ENCODE data around the gene KRTAP3-3. TPM values are rescaled to one million over a fixed set of nuclear protein-coding genes. Genes with fewer than 3 reads are reported as not detected.

The KRTAP3-3 gene
- total RNA-seq, 1 donor from 2014 or later, result not detected

DNA sequence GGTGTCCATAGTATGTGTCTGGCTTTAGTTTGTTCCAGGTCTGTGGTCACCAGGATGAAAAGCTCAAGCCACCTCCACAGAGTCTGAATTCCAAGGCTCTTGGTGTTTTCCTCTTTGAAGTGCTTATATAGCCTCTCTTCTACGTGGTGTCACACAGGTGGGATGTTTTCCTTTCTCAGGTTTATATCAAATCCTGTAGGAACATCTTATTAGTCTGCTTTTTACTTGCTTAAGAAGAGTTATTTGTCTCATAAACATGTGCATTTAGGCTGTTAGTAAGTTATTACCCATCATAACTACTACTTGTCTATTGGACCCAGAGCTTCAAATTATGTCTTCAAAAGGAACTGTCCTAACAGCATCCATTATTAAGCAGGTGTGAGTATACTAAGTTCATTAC, 27.1 kb downstream of the KRTAP3-3 start, which contains the start of gene KRT39:
KRT39 (minus strand) TSS at position 101 of the 400 bp plus-strand sequence; CDS start at position 9, 92 bp downstream.
- H3K27ac ChIP-seq, result no peak within 1 kb of the TSS
- no peaks in the 10 kb centered on the region for H3K9me3 ChIP-seq
- H3K4me1 ChIP-seq, result no peaks in the 10 kb centered on the region
- TF ChIP-seq, protein P1, sequence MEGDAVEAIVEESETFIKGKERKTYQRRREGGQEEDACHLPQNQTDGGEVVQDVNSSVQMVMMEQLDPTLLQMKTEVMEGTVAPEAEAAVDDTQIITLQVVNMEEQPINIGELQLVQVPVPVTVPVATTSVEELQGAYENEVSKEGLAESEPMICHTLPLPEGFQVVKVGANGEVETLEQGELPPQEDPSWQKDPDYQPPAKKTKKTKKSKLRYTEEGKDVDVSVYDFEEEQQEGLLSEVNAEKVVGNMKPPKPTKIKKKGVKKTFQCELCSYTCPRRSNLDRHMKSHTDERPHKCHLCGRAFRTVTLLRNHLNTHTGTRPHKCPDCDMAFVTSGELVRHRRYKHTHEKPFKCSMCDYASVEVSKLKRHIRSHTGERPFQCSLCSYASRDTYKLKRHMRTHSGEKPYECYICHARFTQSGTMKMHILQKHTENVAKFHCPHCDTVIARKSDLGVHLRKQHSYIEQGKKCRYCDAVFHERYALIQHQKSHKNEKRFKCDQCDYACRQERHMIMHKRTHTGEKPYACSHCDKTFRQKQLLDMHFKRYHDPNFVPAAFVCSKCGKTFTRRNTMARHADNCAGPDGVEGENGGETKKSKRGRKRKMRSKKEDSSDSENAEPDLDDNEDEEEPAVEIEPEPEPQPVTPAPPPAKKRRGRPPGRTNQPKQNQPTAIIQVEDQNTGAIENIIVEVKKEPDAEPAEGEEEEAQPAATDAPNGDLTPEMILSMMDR (IDR thresholded peaks at IDR 0.05), result no peak
- intact Hi-C loops (cut with DNase I), result no loop called here
- no peaks in the 10 kb centered on the region for H3K27me3 ChIP-seq
- H3K36me3 ChIP-seq, result no peaks in the 10 kb centered on the region
- no peak within 1 kb of the TSS for H3K4me3 ChIP-seq
- DNase-seq (ENCODE audit: low spot score in 2 of 2), result no peak

DNA sequence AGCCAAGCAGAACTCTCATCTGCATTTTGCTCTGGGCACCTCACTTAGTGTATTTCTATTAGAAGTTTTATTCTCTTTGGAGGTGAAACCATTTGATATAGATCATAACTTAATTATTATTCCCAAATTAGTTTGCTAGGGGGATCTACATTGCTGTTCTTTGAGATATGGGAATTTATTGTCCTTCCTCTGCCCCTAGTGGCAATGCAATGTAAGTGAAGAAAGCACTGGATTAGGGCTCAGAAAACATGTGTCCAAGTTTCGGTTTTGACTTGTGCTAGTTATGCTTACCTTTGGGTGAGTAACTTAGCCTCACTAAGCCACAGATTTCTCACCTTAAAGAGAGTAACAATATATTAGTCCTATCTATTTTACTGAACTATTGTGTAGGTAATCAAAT, 30.1 kb downstream of the KRTAP3-3 start:
- Histone ChIP-seq H3K4me3 (no peak overlapping the region), H3K9me3 (no peaks in the 10 kb centered on the region), H3K4me1 (no peaks in the 10 kb centered on the region), H3K36me3 (no peaks in the 10 kb centered on the region), H3K27ac (no peak overlapping the region), H3K27me3 (no peaks in the 10 kb centered on the region)
- intact Hi-C loops (cut with DNase I), result no loop called here
- TF ChIP-seq, protein P1 (IDR thresholded peaks at IDR 0.05), result peak in 2 of 3 experiments; percentile 34 to 36
- no peak for DNase-seq (ENCODE audit: low spot score in 2 of 2)

DNA sequence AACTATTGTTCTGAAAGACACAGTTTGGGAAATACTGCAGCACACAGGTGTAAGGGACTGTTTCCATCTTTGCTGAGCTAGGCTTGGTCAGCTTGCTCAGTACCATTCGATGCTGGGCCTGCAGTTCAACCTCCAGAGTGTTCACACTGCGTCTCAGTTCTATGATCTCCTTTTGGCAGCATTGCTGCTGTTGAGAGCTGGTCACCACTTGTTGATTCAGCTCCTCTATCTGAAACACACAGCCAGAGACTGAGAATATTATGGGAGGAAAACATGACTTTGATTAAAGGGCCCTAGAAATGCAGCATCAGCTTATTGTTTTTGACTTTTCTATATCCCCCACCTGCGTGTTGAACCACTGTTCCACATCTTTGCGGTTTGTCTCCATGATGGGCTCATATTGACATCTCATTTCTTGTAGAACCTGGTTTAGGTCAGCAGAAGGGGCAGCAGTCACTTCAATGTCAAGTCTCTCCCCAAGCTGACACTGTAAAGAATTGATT, 31.9 kb downstream of the KRTAP3-3 start:
- Histone ChIP-seq H3K4me1 (no peaks in the 10 kb centered on the region), H3K36me3 (no peaks in the 10 kb centered on the region), H3K4me3 (no peak overlapping the region), H3K9me3 (no peaks in the 10 kb centered on the region), H3K27ac (no peak overlapping the region), H3K27me3 (no peaks in the 10 kb centered on the region)
- TF ChIP-seq, protein P1 (IDR thresholded peaks at IDR 0.05), result no peak
- intact Hi-C loops (cut with DNase I), result no loop called here
- DNase-seq (ENCODE audit: low spot score in 2 of 2), result no peak

DNA sequence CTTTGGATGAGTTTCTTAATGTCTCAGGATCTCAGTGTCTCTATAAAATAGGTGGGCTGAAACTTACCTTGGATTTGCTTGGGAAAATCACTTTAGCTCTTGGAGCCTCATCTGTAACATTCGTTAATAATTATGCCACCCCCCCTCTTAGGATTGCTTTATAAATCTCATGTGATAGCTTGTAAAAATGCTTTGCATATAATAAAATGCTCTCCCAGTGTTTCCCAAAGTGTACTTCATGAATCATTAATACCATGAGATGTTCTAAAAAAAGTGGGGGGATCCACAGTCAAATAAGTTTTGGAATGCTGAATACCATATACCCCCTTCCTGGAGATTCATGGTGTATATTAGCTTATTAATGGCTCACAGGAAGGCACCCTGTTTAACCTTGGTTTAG, 32.4 kb downstream of the KRTAP3-3 start:
- intact Hi-C loops (cut with DNase I), result no loop called here
- TF ChIP-seq, protein P1 (IDR thresholded peaks at IDR 0.05), result no peak
- Histone ChIP-seq H3K27ac (no peak overlapping the region), H3K36me3 (no peaks in the 10 kb centered on the region), H3K4me3 (no peak overlapping the region), H3K9me3 (no peaks in the 10 kb centered on the region), H3K27me3 (no peaks in the 10 kb centered on the region), H3K4me1 (no peaks in the 10 kb centered on the region)
- DNase-seq (ENCODE audit: low spot score in 2 of 2), result no peak

DNA sequence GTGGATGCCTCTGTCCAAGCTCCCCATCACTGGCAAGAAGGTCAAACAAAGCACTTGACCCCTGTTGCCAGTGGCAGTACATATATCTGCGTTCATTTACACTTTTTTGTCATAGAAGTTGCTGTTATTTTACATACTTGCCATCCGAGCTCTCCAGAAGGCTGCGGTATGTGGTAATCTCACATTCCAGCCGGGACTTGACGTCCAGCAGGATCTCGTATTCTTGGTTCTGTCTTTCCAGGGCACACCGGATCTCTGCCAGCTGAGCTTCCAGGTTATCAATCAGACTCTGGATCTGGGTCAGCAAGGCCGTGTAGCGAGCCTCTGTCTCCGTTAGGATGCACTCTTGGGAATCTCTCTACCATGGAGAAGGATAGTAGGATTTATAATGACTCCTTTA, 33.8 kb downstream of the KRTAP3-3 start:
- Histone ChIP-seq H3K9me3 (no peaks in the 10 kb centered on the region), H3K4me3 (no peak overlapping the region), H3K36me3 (no peaks in the 10 kb centered on the region), H3K27me3 (no peaks in the 10 kb centered on the region), H3K27ac (no peak overlapping the region), H3K4me1 (no peaks in the 10 kb centered on the region)
- no peak for DNase-seq (ENCODE audit: low spot score in 2 of 2)
- intact Hi-C loops (cut with DNase I), result no loop called here
- TF ChIP-seq, protein P1 (IDR thresholded peaks at IDR 0.05), result no peak

Data from ascending aorta (tissue), 2 donors.